GM23338 (cell line): ENCODE measurements around the gene TMEM88. TPM values are rescaled to one million over a fixed set of nuclear protein-coding genes. Genes with fewer than 3 reads are reported as not detected.

Experiments used
- ETS1 ChIP-seq: IDR thresholded peaks from 2 replicates; pipeline ENCODE4 v1.6.1; 2016; ENCODE audit warnings: antibody characterized with exemption
- EZH2 ChIP-seq: fragments of 200-600 bp; sonication (generic); IDR thresholded peaks from one replicate; pipeline ENCODE4 v1.8.0; 2017; ENCODE audit warnings: antibody characterized with exemption, mild to moderate bottlenecking, low read depth; ENCODE audit not compliant: unreplicated experiment
- REST ChIP-seq: IDR thresholded peaks from one replicate; pipeline ENCODE4 v1.6.1; 2018; ENCODE audit warnings: antibody characterized with exemption; ENCODE audit not compliant: unreplicated experiment
- ZNF462 ChIP-seq: fragments of 250-450 bp; sonication (Bioruptor Pico); IDR thresholded peaks from 2 replicates; pipeline ENCODE4 v1.5.0; 2020; ENCODE audit warnings: mild to moderate bottlenecking, moderate library complexity
- polyA plus RNA-seq: library from polyadenylated mRNA; unstranded; fragments of >200 nt; fragmentation: Nextera tagmentation; extraction: Ambion mirVana; gene quantifications from 2 replicates; pipeline ENCODE4 v1.2.1, GENCODE V29; 2016
- total RNA-seq: library from RNA; depleted of rRNA; stranded (reverse); fragments of >200 nt; shearing (Covaris generic); gene quantifications from 2 replicates; pipeline ENCODE4 v1.2.3, GENCODE V29; 2014

The TMEM88 gene
- total and polyA plus RNA-seq, 2 experiments from 2014 or later = 0.58 to 0.97 TPM

- TF ChIP-seq ZNF462 (CRISPR knock-in tag) = no peak
- no peak for TF ChIP-seq ETS1
- no peak for TF ChIP-seq EZH2
- TF ChIP-seq REST = no peak
Observed at GRCh38 chr17:7837408-7838088, 17.3 kb upstream of the TMEM88 start (continued).
